H54 (cell line): ENCODE data around the gene MSH2.

Experiments used
- DNase-seq: peaks from one replicate; pipeline ENCODE4 v3.0.0; 2011; ENCODE audit warnings: low spot score, mixed read lengths; ENCODE audit not compliant: insufficient read length
- FAIRE-seq: peaks from 3 replicates; lab custom pipeline; 2011; peaks lifted over from hg19 to GRCh38; lab: Jason Lieb, UNC
- POLR2A ChIP-seq: IDR thresholded peaks from 2 replicates; pipeline ENCODE4 v1.6.1; 2011; ENCODE audit warnings: low read depth, mild to moderate bottlenecking, low read length

Gene MSH2

DNA sequence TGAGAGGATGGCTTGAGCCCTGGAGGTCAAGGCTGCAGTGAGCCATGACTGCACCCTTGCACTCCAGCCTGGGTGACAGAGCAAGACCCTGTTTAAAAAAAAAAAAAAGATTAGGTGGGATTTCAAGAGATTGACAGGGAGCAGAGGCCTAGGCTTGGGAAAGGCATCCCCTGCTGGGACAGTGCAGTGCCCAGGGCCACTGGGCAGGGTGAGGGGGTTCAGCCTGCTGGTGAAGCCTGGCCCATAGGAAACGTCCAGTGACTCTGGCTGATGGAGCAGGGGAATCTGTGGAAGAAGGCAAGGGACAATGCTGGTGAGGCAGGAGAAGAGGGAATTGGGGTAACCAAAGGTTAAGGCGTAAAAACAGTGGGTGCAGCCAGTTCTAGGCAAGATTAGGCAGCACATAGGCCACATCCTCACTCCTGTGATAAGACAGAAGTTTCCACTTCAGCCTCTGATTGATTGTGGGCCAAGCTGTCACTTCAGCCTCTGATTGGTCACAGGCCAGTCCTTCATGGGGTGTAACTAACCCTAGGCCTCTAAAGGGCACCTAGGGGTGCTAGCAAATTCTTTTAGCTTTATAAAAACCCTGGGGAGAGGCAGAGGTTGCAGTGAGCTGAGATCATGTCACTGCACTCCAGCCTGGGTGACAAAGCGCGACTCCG is 128.6 kb downstream of the MSH2 start:
- no peak for TF ChIP-seq POLR2A
- DNase-seq, result no peak
- FAIRE-seq, result no peak
